Stomach (tissue), 9 donors: Measurements from ENCODE around the gene PAK1IP1. TPM values are rescaled to one million over a fixed set of nuclear protein-coding genes. Genes with fewer than 3 reads are reported as not detected.
A peak's percentile ranks its signal among the peaks of the same experiment; 100 is the strongest.
"Not testable (repeated sequence)": the region's sequence is repeated elsewhere in the genome, so short reads cannot be mapped to it uniquely, and the experiment has no call there.

ENCODE experiments used
- DNase-seq, 2 donors: peaks; one replicate each; pipeline versions ENCODE4 v3.0.0 to v3.0.0-alpha.2; 2013 to 2019
- H3K27ac ChIP-seq, 5 donors: fragments of 200-600 bp in 4 of 5; sonication (generic) in 4 of 5; one replicate each; pipeline ENCODE4 v1.5.1; 2013 to 2019; ENCODE audit warnings: mild to moderate bottlenecking in 1 of 5, moderate library complexity in 1 of 5
- H3K27me3 ChIP-seq, 3 donors: fragments of 200-600 bp; sonication (generic); one replicate each; pipeline ENCODE4 v1.5.1; 2017 to 2019; ENCODE audit warnings: mixed run types in 1 of 3
- H3K36me3 ChIP-seq, 4 donors: fragments of 200-600 bp; sonication (generic); 1 replicate in 3 of 4; 2 replicates in 1 of 4; pipeline ENCODE4 v1.5.1; 2016 to 2019
- H3K4me1 ChIP-seq, 4 donors: fragments of 200-600 bp; sonication (generic); one replicate each; pipeline ENCODE4 v1.5.1; 2016 to 2019
- H3K4me3 ChIP-seq, 4 donors: fragments of 200-600 bp; sonication (generic) in 3 of 4; one replicate each; pipeline ENCODE4 v1.5.1; 2016 to 2019; ENCODE audit warnings: mild to moderate bottlenecking in 1 of 4
- H3K9me3 ChIP-seq, 4 donors: fragments of 200-600 bp; sonication (generic); one replicate each; pipeline ENCODE4 v1.5.1; 2016 to 2019
- CTCF ChIP-seq, 7 experiments: fragments of 450-650 bp in 4 of 7; fragments of 200-600 bp in 3 of 7; sonication (generic) in 3 of 7; IDR thresholded peaks; one replicate each; pipeline ENCODE4 v1.5.1; 2016 to 2019; ENCODE audit warnings: antibody characterized with exemption in 7 of 7, control low read depth in 2 of 7, mild to moderate bottlenecking in 1 of 7
- EP300 ChIP-seq: sonication (generic); formaldehyde crosslinking; IDR thresholded peaks from one replicate; pipeline ENCODE4 v1.6.1; 2017; ENCODE audit warnings: antibody characterized with exemption
- POLR2A ChIP-seq, 4 donors: fragments of 450-650 bp; IDR thresholded peaks; one replicate each; pipeline ENCODE4 v1.6.1; 2016; ENCODE audit warnings: antibody characterized with exemption in 4 of 4, control low read depth in 2 of 4, mild to moderate bottlenecking in 1 of 4, moderate library complexity in 1 of 4
- POLR2AphosphoS5 ChIP-seq, 3 donors: sonication (generic); formaldehyde crosslinking; IDR thresholded peaks; one replicate each; pipeline ENCODE4 v1.6.1; 2016; ENCODE audit warnings: antibody characterized with exemption in 3 of 3
- WGBS, 5 donors: extraction: QIAGEN DNeasy Blood & Tissue Kit in 3 of 5; methylation state at CpG; one replicate each; pipeline versions ENCODE4 v1.1.5 to v1.1.7; 2013 to 2018; 5-methylcytosine and 5-hydroxymethylcytosine counted together
- intact Hi-C: fragments of 100-400 bp; cut with DNase I; formaldehyde crosslinking; loops from one replicate; pipeline ENCODE4 v1.15.1; 2023; ENCODE audit warnings: low total_unique reads
- polyA plus RNA-seq, 3 donors: library from polyadenylated mRNA; stranded (reverse); fragments of 200-250 nt; gene quantifications; one replicate each; pipeline ENCODE4 v1.2.3, GENCODE V29; 2013
- total RNA-seq, 5 donors: library from RNA; depleted of rRNA; stranded (reverse); fragments of >200 nt; gene quantifications; one replicate each; pipeline versions ENCODE4 v1.1.0 to v1.2.3, GENCODE V29; 2014 to 2016
- donor health status: healthy with polysubstance abuse.
- donor health status: Bipolar disorder and iron deficiency.
- donor health status: healthy.

Gene PAK1IP1
- total and polyA plus RNA-seq, 8 donors = 1.3 to 13.9 (median 11.2) TPM; not detected in 1

- DNase-seq = no peak
- H3K4me3 ChIP-seq = no peak overlapping the region
- no peak for TF ChIP-seq CTCF (IDR thresholded peaks at IDR 0.05)
- no peak for TF ChIP-seq EP300
- no peak for TF ChIP-seq POLR2A (IDR thresholded peaks at IDR 0.05)
- no peak for TF ChIP-seq POLR2AphosphoS5 (IDR thresholded peaks at IDR 0.05)
- H3K27ac ChIP-seq = no peak overlapping the region
- H3K27me3 ChIP-seq = no peaks in the 10 kb centered on the region
- H3K4me1 ChIP-seq = peaks cover 27 to 31% (median 29%) of the 10 kb centered on the region in 4 donors
- 86 to 92% (median 91%) methylated on average over 5 of the region's 5 CpGs for WGBS, 5 donors
- no peaks in the 10 kb centered on the region for H3K9me3 ChIP-seq
- H3K36me3 ChIP-seq = peaks cover 0 to 23% (median 22%) of the 10 kb centered on the region in 4 donors
- intact Hi-C loops = no loop called here
These were observed 50.3 kb downstream of the PAK1IP1 start for GRCh38 chr6:10745116-10745515.

- no peak for DNase-seq
- Histone ChIP-seq H3K4me1 (peaks cover 27 to 47% (median 35%) of the 10 kb centered on the region in 4 donors), H3K27ac (peak overlapping the region; percentile 76 to 92 (median 90)), H3K4me3 (peak overlapping the region; percentile 60 to 75 (median 70)), H3K27me3 (no peaks in the 10 kb centered on the region), H3K9me3 (no peaks in the 10 kb centered on the region), H3K36me3 (peaks cover 9 to 36% (median 33%) of the 10 kb centered on the region in 4 donors)
- intact Hi-C loops = no loop called here
- 37 to 52% (median 44%) methylated on average over 9 of the region's 9 CpGs for WGBS, 5 donors
- TF ChIP-seq EP300 (no peak), POLR2AphosphoS5 (IDR thresholded peaks at IDR 0.05) (no peak)
These were observed 52.1 kb downstream of the PAK1IP1 start for GRCh38 chr6:10746915-10747250.

GRCh38 chr6:10747251-10747972, 52.6 kb downstream of the PAK1IP1 start, which contains the start of gene TMEM14B:
TMEM14B (plus strand) TSS chr6:10747805; CDS start chr6:10749246, 1,441 bp downstream.
- no peaks in the 10 kb centered on the region for H3K9me3 ChIP-seq
- WGBS, 5 donors = 1% methylated on average over 23 to 52 of the region's 52 CpGs
- peak within 1 kb of the TSS; percentile 60 to 75 (median 70) for H3K4me3 ChIP-seq
- peak within 1 kb of the TSS; percentile 76 to 92 (median 90) for H3K27ac ChIP-seq
- peak; percentile 100 for DNase-seq
- H3K4me1 ChIP-seq = peaks cover 27 to 47% (median 35%) of the 10 kb centered on the region in 4 donors
- no peaks in the 10 kb centered on the region for H3K27me3 ChIP-seq
- peaks cover 10 to 36% (median 33%) of the 10 kb centered on the region in 4 donors for H3K36me3 ChIP-seq
- TF ChIP-seq CTCF (IDR thresholded peaks at IDR 0.05) = no peak
- TF ChIP-seq POLR2A (IDR thresholded peaks at IDR 0.05) = peak in 1 of 4 donors; percentile 56
- TF ChIP-seq POLR2AphosphoS5 (IDR thresholded peaks at IDR 0.05) = peak; percentile 95 to 99 (median 97)
- TF ChIP-seq EP300 = no peak
- intact Hi-C loops = no loop called here

GRCh38 chr6:10749734-10750133, 55.0 kb downstream of the PAK1IP1 start:
- intact Hi-C loops = no loop called here
- H3K9me3 ChIP-seq = no peaks in the 10 kb centered on the region
- H3K27ac ChIP-seq = no peak overlapping the region
- 10 to 35% (median 27%) methylated on average over 2 of the region's 2 CpGs for WGBS, 5 donors
- H3K4me3 ChIP-seq = no peak overlapping the region
- peak in 1 of 2 donors; percentile 20 for DNase-seq
- H3K4me1 ChIP-seq = peaks cover 27 to 47% (median 35%) of the 10 kb centered on the region in 4 donors
- H3K36me3 ChIP-seq = peaks cover 17 to 55% (median 50%) of the 10 kb centered on the region in 4 donors
- TF ChIP-seq POLR2A (IDR thresholded peaks at IDR 0.05) = no peak
- TF ChIP-seq EP300 = no peak
- no peak for TF ChIP-seq POLR2AphosphoS5 (IDR thresholded peaks at IDR 0.05)
- TF ChIP-seq CTCF (IDR thresholded peaks at IDR 0.05) = no peak
- H3K27me3 ChIP-seq = no peaks in the 10 kb centered on the region

- DNase-seq, H3K27ac ChIP-seq, H3K4me3 ChIP-seq, intact Hi-C loops, H3K9me3 ChIP-seq, H3K27me3 ChIP-seq: not testable (repeated sequence)
- Histone ChIP-seq H3K36me3 (peaks cover 17 to 64% (median 58%) of the 10 kb centered on the region in 4 donors), H3K4me1 (peaks cover 27 to 47% (median 35%) of the 10 kb centered on the region in 4 donors)
- WGBS, 5 donors = 64 to 82% (median 71%) methylated on average over 6 of the region's 6 CpGs
These were observed 55.8 kb downstream of the PAK1IP1 start for GRCh38 chr6:10750568-10750967.

GRCh38 chr6:10751757-10752156, 57.0 kb downstream of the PAK1IP1 start:
- Histone ChIP-seq H3K36me3 (peaks cover 17 to 75% (median 70%) of the 10 kb centered on the region in 4 donors), H3K4me1 (peaks cover 25 to 45% (median 31%) of the 10 kb centered on the region in 4 donors)
- 58 to 88% (median 73%) methylated on average over 4 to 5 of the region's 5 CpGs for WGBS, 5 donors
- H3K27ac ChIP-seq, H3K4me3 ChIP-seq, H3K27me3 ChIP-seq, H3K9me3 ChIP-seq, intact Hi-C loops, DNase-seq: not testable (repeated sequence)
